ENCODE results near the gene NXPH2.
A peak's percentile ranks its signal among the peaks of the same experiment; 100 is the strongest.

NXPH2 gene

GRCh38 chr2:138779781-138780445 is at the start of gene NXPH2:
NXPH2 (minus strand) TSS chr2:138780390; CDS start chr2:138780241, 149 bp downstream.
- DNase-seq (ENCODE audit: low spot score) = no peak

DNA sequence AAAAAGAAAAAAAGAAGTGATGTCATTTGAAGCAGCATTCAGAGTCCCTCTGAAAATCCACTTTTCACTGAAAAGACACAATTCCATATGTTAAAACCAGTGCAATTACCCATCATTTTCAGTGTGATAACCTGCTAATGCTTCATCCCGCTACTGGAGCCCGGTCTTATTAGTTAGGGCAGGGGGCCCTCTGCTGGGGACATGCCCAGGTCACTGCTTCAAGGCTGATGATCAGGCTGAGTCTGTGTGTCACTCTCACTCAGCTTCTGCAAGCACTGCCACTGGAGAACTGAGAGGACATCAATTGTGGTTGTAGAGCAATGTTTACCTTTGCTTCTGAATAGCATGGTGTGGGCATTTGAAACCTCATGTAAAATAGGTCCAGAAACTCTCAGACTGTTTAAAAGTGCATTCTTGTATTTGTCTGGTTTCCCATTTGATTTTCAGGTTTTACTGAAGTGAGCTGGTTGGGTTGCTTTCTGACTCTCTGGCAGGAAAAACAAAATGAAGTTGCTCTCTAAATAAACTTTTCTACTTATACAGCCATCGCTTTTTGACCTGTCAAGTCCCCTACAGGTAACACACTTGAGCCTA is 49.2 kb upstream of the NXPH2 start:
- DNase-seq (ENCODE audit: low spot score) = no peak

- DNase-seq (ENCODE audit: low spot score) = peak; percentile 2
Observed at GRCh38 chr2:138827426-138828054, 47.4 kb upstream of the NXPH2 start.

- DNase-seq (ENCODE audit: low spot score) = no peak
Observed at GRCh38 chr2:138823666-138824065, 43.5 kb upstream of the NXPH2 start.

DNA sequence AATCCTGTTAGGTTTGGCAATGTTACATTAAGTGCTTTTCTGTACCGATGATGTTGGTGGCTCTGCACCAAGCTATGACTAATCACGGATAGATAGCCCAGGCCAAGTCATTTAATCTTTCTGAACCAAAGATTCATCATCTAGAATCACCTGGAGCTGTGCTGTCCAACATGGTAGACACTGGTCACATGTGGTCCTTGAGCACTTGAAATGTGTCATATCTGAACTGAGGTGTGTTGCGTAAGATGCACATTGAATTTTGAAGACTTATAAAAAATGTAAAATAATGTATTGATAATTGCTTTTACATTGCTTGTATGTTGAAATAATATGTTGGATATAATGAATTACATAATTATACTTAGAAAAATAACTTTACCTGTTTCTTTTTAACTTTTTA is 39.8 kb upstream of the NXPH2 start:
- no peak for DNase-seq (ENCODE audit: low spot score)

GRCh38 chr2:138818556-138818955 is 38.4 kb upstream of the NXPH2 start:
- no peak for DNase-seq (ENCODE audit: low spot score)

DNA sequence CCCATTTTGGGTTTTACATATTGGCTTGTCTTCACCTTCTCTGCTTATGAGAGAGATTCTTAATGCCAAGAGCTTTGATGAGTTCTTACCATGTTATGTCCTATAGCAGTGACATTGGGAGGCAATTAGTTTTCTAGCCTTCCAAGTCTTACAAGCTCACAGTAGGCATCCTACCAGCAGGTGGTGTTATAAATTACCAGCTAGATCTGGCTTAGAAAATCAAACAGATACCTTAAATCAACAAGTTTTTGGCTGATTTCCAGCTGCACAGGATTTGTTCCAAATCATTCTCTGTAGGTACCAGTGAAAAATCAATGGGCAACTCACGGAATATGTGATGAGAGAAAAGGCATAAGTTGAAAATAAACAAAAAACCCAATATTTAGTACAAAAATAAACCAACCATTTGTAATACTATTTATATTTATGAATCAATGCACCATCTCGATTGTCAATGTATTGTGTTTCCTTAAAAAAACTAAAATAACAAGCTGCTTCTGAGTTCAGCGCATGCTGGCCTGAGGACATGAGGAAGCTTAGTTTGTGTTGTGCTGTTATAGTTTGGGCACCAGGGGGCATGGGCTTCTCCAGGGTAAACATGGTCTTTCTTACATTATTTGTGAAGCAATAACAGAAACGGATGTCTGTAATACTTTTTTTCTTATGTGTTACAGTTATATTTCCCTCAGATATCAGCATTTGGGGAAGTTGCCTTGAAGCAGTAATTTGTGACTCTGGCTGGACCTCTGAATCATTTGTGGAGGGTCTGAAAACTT is 34.1 kb upstream of the NXPH2 start:
- DNase-seq (ENCODE audit: low spot score) = no peak

DNA sequence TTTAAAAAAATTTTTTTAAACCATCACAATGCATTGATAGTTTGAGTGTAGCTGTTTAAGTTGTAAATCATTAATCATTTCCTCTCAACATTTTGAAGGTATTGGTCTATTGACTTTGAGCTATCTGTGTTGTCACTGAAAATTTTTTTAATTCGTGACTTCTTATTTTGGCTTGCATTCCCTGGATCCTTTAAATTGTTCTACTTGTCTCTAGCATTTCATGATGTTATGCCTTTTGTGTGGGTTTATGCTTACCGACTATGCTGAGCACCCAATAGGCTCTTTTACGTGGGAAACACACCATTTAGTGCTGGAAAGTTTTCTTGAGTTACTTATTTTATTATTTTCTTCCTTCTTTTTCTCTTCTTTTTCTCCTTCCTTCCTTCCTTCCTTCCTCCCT is 31.2 kb upstream of the NXPH2 start:
- no peak for DNase-seq (ENCODE audit: low spot score)

GRCh38 chr2:138794724-138795123 is 14.5 kb upstream of the NXPH2 start:
- DNase-seq (ENCODE audit: low spot score) = no peak

DNA sequence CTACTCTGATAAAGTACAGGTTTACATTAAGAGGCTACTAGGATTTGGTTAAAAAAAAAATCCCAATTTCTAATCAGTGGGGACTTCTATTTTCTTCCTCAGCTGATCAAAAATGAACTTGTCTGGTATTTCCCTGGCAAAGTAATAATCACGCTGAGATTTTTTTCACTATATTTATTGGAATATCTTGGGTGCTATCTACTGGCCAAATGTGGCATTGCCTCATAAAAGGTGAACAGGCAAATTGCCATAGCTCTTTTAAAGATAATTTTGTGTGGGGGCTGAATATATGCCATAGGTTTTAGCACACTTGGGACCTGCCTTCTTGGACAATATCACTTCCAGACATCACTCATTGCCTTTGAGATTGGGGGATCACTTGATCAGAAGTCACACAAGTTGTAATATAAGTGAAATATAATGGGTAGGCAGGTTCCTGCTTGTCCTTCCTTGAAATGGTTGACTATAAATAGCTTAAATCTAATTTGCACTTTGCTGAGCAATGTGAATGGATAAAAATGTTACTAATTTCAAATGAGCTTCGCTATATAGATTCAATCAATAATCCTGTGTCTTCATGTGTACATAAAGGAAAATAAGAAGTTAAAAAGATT is 7.0 kb upstream of the NXPH2 start:
- no peak for DNase-seq (ENCODE audit: low spot score)

GRCh38 chr2:138782383-138782782 is 2.2 kb upstream of the NXPH2 start:
- no peak for DNase-seq (ENCODE audit: low spot score)

DNA sequence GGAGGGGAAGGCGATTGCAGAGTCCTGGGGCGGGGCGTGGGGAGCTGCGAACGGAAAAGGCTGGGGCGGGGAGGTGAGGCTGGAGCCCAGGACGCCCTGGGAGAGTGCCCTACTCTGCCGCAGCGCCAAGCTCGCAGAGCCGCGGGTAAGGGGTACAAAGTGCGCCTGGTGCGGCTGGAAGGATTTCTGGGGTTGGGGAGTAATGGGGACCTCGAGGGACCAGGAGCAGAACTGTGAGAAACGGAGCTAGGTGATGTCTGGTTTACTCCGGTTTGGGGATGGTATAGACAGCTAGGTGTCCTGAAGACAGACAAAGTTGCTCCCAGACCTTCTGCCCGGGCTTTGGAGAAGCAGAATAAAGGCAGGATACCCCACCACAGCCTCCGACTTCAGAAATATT is 718 bp upstream of the NXPH2 start:
- DNase-seq (ENCODE audit: low spot score) = no peak

- no peak for DNase-seq (ENCODE audit: low spot score)
Observed at GRCh38 chr2:138780446-138780880, 273 bp upstream of the NXPH2 start.

GRCh38 chr2:138779406-138779780 is 797 bp downstream of the NXPH2 start:
- no peak for DNase-seq (ENCODE audit: low spot score)

GRCh38 chr2:138777996-138778395 is 2.2 kb downstream of the NXPH2 start:
- DNase-seq (ENCODE audit: low spot score) = no peak

- no peak for DNase-seq (ENCODE audit: low spot score)
Observed at GRCh38 chr2:138775736-138776135, 4.5 kb downstream of the NXPH2 start.

DNA sequence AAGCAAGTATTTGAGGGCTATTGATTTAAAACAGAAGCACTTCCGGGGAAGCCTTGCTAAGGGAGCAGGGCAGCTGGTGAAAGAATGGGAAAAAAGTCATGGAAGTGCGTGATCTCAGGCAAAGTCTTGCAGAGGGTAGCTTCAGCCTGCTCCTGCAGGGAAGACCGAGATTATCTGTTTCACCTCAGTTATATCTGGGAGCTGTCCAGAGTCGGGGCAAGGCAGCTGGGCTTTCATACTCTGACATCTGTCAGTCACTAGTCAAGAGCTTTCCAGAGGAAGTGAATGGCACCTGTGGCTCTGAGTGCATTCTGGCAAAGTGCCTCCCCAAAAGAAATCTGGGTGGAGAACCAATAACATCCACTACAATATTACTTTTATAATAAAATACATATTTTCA is 8.7 kb downstream of the NXPH2 start:
- no peak for DNase-seq (ENCODE audit: low spot score)

- no peak for DNase-seq (ENCODE audit: low spot score)
Observed at GRCh38 chr2:138767101-138767500, 13.1 kb downstream of the NXPH2 start.

DNA sequence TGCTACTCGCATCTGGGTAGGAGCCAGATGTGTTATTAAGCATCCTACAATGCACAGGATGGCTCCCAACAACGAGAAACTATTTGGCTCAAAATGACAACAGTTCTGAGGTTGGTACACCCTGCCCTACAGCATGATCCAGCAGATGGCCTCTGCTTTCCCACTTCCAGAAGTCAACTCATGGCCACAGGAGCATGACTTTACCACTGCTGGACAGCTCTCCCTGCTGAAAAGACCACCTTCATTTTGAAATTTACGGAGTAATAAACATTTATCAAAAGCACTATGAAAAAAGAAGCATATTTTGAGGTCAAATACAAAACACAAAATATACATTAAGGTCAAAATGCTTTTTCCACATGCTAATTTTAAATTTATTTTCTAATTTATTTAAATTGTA is 13.7 kb downstream of the NXPH2 start:
- no peak for DNase-seq (ENCODE audit: low spot score)

- DNase-seq (ENCODE audit: low spot score) = no peak
Observed at GRCh38 chr2:138763971-138764370, 16.2 kb downstream of the NXPH2 start.

DNA sequence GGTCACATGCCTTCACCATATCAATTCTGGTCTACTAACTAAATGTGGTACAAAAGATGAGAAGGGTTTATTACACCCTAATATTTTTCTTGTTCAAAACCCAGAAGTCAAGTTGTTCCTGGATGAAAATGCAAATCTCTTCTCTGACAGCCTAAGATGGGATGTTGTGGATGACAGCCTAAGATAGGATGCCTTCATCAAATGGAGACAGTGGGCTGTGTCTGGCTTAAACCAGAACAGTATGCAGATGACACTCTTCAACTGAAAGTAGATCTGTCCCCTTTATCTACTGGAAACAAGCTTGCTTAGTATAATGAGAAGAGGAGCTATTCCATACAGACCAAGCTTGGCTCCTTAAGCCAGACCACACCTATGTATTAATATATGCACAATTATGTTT is 17.7 kb downstream of the NXPH2 start:
- DNase-seq (ENCODE audit: low spot score) = no peak

DNA sequence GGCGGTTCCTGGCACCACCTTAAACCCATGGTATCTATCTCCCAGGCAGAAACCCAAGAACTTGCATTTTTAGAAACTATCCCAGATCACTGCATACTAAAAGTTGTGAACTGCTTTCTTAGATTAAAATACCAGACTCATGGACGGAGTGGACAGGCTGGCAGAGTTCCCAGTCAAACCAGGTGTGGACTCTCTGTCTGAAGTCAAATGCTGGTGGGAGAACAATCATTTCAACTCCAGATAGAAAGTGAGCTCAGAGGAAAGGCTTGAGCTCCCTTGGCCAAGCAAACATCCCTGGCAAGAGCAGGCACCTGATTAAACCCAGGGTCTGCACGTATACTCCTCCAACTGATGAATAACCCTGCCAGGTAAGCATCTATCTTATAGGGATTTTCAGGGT is 19.5 kb downstream of the NXPH2 start:
- no peak for DNase-seq (ENCODE audit: low spot score)
